Prostate gland (tissue), 2 donors: ENCODE results near the gene PCTP.

Experiments
- POLR2A ChIP-seq: fragments of 450-650 bp; IDR thresholded peaks from one replicate; pipeline ENCODE4 v1.6.1; 2016; ENCODE audit warnings: antibody characterized with exemption, mild to moderate bottlenecking
- POLR2AphosphoS5 ChIP-seq: sonication (generic); formaldehyde crosslinking; IDR thresholded peaks from one replicate; pipeline ENCODE4 v1.6.1; 2017; ENCODE audit warnings: antibody characterized with exemption
- TF ChIP-seq, protein P1 (sequence below), 4 experiments: fragments of 200-600 bp in 2 of 4; fragments of 450-650 bp in 2 of 4; sonication (generic) in 2 of 4; IDR thresholded peaks; 1 replicate in 3 of 4; 2 replicates in 1 of 4; pipeline ENCODE4 v1.5.1; 2016 to 2019; ENCODE audit warnings: antibody characterized with exemption in 4 of 4, mild to moderate bottlenecking in 2 of 4, moderate library complexity in 2 of 4

DNA sequence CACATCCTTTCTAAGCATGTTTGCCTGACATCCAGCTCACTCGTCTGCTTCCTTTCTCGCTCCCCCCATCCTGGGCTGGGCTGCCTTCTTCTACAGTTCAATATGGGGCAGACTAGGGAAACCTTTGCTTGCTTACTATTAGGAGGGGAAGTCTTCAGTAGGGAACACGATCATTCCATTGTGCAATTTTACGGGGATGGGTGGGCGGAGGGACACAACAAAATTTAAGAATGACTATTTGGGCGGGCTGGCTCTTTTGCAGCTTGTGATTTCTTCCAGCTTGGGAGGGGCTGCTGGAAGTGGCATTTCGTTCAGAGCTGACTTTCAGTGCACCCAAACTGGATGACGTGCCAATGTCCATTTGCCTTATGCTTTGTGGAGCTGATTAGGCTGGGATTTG, 25.4 kb downstream of the PCTP start:
- TF ChIP-seq, protein P1, sequence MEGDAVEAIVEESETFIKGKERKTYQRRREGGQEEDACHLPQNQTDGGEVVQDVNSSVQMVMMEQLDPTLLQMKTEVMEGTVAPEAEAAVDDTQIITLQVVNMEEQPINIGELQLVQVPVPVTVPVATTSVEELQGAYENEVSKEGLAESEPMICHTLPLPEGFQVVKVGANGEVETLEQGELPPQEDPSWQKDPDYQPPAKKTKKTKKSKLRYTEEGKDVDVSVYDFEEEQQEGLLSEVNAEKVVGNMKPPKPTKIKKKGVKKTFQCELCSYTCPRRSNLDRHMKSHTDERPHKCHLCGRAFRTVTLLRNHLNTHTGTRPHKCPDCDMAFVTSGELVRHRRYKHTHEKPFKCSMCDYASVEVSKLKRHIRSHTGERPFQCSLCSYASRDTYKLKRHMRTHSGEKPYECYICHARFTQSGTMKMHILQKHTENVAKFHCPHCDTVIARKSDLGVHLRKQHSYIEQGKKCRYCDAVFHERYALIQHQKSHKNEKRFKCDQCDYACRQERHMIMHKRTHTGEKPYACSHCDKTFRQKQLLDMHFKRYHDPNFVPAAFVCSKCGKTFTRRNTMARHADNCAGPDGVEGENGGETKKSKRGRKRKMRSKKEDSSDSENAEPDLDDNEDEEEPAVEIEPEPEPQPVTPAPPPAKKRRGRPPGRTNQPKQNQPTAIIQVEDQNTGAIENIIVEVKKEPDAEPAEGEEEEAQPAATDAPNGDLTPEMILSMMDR (IDR thresholded peaks at IDR 0.05): no peak
- TF ChIP-seq POLR2A (no peak), POLR2AphosphoS5 (no peak)
